Measurements from ENCODE around the gene PEX16.

The PEX16 gene

GRCh38 chr11:45869551-45869950, 48.1 kb downstream of the PEX16 start:
- Histone ChIP-seq H3F3A (ENCODE audit: control insufficient read depth, insufficient read depth) (no peaks in the 10 kb centered on the region), H3K27ac (ENCODE audit: low read depth, low read length) (no peak overlapping the region), H3K4me1 (ENCODE audit: control insufficient read depth, low read length) (no peaks in the 10 kb centered on the region), H3K27me3 (ENCODE audit: control insufficient read depth, low read length) (no peaks in the 10 kb centered on the region), H3K4me2 (ENCODE audit: low read length) (no peak overlapping the region), H4K20me1 (ENCODE audit: control insufficient read depth, insufficient read depth, low read depth, low read length) (no peaks in the 10 kb centered on the region), H3K9me3 (ENCODE audit: control insufficient read depth, insufficient read depth, low read length) (no peaks in the 10 kb centered on the region), H3K4me3 (ENCODE audit: low read length) (no peak overlapping the region), H3K36me3 (ENCODE audit: control insufficient read depth, low read length) (peaks cover 36% of the 10 kb centered on the region), H3K9me2 (replicated peaks; ENCODE audit: control insufficient read depth, low read length) (no peaks in the 10 kb centered on the region), H3K79me2 (ENCODE audit: control insufficient read depth, low read length) (no peaks in the 10 kb centered on the region)
- TF ChIP-seq CTCF (IDR thresholded peaks at IDR 0.05; ENCODE audit: low read depth, low read length, poor library complexity, severe bottlenecking), result no peak
- TF ChIP-seq EZH2phosphoT487 (IDR thresholded peaks at IDR 0.05; ENCODE audit: borderline replicate concordance, low read length), result no peak

- Histone ChIP-seq H3K9me2 (replicated peaks; ENCODE audit: control insufficient read depth, low read length) (no peaks in the 10 kb centered on the region), H3K4me1 (ENCODE audit: control insufficient read depth, low read length) (no peaks in the 10 kb centered on the region), H3F3A (ENCODE audit: control insufficient read depth, insufficient read depth) (no peaks in the 10 kb centered on the region), H3K4me3 (ENCODE audit: low read length) (no peak overlapping the region), H3K9me3 (ENCODE audit: control insufficient read depth, insufficient read depth, low read length) (no peaks in the 10 kb centered on the region), H3K36me3 (ENCODE audit: control insufficient read depth, low read length) (peaks cover 48% of the 10 kb centered on the region), H3K4me2 (ENCODE audit: low read length) (no peak overlapping the region), H3K79me2 (ENCODE audit: control insufficient read depth, low read length) (no peaks in the 10 kb centered on the region), H3K27me3 (ENCODE audit: control insufficient read depth, low read length) (no peaks in the 10 kb centered on the region), H4K20me1 (ENCODE audit: control insufficient read depth, insufficient read depth, low read depth, low read length) (no peaks in the 10 kb centered on the region), H3K27ac (ENCODE audit: low read depth, low read length) (no peak overlapping the region)
- TF ChIP-seq EZH2phosphoT487 (IDR thresholded peaks at IDR 0.05; ENCODE audit: borderline replicate concordance, low read length), result no peak
- no peak for TF ChIP-seq CTCF (IDR thresholded peaks at IDR 0.05; ENCODE audit: low read depth, low read length, poor library complexity, severe bottlenecking)
Measured at GRCh38 chr11:45864041-45864440, 53.6 kb downstream of the PEX16 start.

GRCh38 chr11:45860764-45861510, 56.7 kb downstream of the PEX16 start:
- Histone ChIP-seq H3K27ac (ENCODE audit: low read depth, low read length) (no peak overlapping the region), H3K4me2 (ENCODE audit: low read length) (no peak overlapping the region), H3K36me3 (ENCODE audit: control insufficient read depth, low read length) (peaks cover 61% of the 10 kb centered on the region), H3K79me2 (ENCODE audit: control insufficient read depth, low read length) (no peaks in the 10 kb centered on the region), H3K4me3 (ENCODE audit: low read length) (no peak overlapping the region), H3F3A (ENCODE audit: control insufficient read depth, insufficient read depth) (no peaks in the 10 kb centered on the region), H4K20me1 (ENCODE audit: control insufficient read depth, insufficient read depth, low read depth, low read length) (no peaks in the 10 kb centered on the region), H3K4me1 (ENCODE audit: control insufficient read depth, low read length) (no peaks in the 10 kb centered on the region), H3K9me2 (replicated peaks; ENCODE audit: control insufficient read depth, low read length) (no peaks in the 10 kb centered on the region), H3K27me3 (ENCODE audit: control insufficient read depth, low read length) (no peaks in the 10 kb centered on the region), H3K9me3 (ENCODE audit: control insufficient read depth, insufficient read depth, low read length) (no peaks in the 10 kb centered on the region)
- TF ChIP-seq EZH2phosphoT487 (IDR thresholded peaks at IDR 0.05; ENCODE audit: borderline replicate concordance, low read length), result no peak
- TF ChIP-seq CTCF (IDR thresholded peaks at IDR 0.05; ENCODE audit: low read depth, low read length, poor library complexity, severe bottlenecking), result no peak
